Myometrial cell (primary cell): ENCODE data around the gene CTSE. TPM values are rescaled to one million over a fixed set of nuclear protein-coding genes. Genes with fewer than 3 reads are reported as not detected.

Experiments
- total RNA-seq: library from RNA; depleted of rRNA; stranded (reverse); fragments of >200 nt; gene quantifications from 2 replicates; pipeline ENCODE4 v1.2.3, GENCODE V29; 2015

The CTSE gene
- total RNA-seq: 0.18 TPM in 1 of 2 replicates, not detected in the other

GRCh38 chr1:206023695-206024094 is at the start of gene CTSE:
TSS of gene CTSE (minus strand) at chr1:206023895. CDS start at chr1:206023791, 104 bp downstream.

DNA sequence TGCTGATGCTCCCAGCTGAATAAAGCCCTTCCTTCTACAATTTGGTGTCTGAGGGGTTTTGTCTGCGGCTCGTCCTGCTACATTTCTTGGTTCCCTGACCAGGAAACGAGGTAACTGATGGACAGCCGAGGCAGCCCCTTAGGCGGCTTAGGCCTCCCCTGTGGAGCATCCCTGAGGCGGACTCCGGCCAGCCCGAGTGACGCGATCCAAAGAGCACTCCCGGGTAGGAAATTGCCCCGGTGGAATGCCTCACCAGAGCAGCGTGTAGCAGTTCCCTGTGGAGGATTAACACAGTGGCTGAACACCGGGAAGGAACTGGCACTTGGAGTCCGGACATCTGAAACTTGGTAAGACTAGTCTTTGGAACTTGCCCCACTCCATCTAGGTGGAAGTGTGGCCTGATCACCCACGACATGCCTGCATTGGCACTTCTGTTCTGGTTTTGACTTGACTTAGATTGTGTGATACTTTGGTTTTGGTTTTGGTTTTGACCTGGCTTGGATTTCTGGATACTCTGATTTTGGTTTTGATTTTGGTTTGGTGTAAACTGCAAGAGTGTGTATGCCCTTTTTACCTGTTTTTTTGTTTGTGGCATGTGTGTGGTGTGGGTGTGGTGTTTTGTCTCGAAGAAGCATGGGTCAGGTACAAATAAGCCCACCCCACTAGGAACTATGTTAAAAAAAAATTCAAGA is 29.4 kb upstream of the CTSE start, which contains the start of gene RHEX:
TSS of gene RHEX (plus strand) at position 255 of the 692 bp plus-strand sequence. CDS start 44,656 bp downstream, outside the sequence.

GRCh38 chr1:206002871-206003801 is 20.6 kb downstream of the CTSE start, which contains the start of gene RAB7B:
TSS of gene RAB7B (minus strand) at chr1:206003395. CDS start at chr1:205994135, 9,260 bp downstream.

Other genes starting within 250 kb of the CTSE start
- 5.1 and 6.6 TPM in 2 replicates for gene RAB29, start 248.4 kb downstream of the CTSE start, total RNA-seq
- 11.5 and 18.8 TPM in 2 replicates for gene SLC41A1, start 210.7 kb downstream of the CTSE start, total RNA-seq
- gene PM20D1, start 173.8 kb downstream of the CTSE start, total RNA-seq: not detected in 2 replicates
- gene SLC26A9, start 80.4 kb downstream of the CTSE start, total RNA-seq: not detected in 2 replicates
- gene RAB7B, start 20.5 kb downstream of the CTSE start, total RNA-seq: 6.2 and 6.3 TPM in 2 replicates
- gene RHEX, start 29.3 kb upstream of the CTSE start, total RNA-seq: not detected in 2 replicates
- not detected in 2 replicates for gene AVPR1B, start 93.5 kb upstream of the CTSE start, total RNA-seq
- gene FAM72A, start 178.9 kb upstream of the CTSE start, total RNA-seq: 1.7 and 4.1 TPM in 2 replicates
- gene SRGAP2, start 179.6 kb upstream of the CTSE start, total RNA-seq: 21.9 and 36.7 TPM in 2 replicates